Nucleus accumbens (tissue), 56 donors: ENCODE results near the gene DAB2.
"Not testable (repeated sequence)": the region's sequence is repeated elsewhere in the genome, so short reads cannot be mapped to it uniquely, and the experiment has no call there.

Source experiments
- DNase-seq, 56 donors: peaks; one replicate each; lab custom pipeline; 2025; lab: John Stamatoyannopoulos, UW

The DAB2 gene

DNA sequence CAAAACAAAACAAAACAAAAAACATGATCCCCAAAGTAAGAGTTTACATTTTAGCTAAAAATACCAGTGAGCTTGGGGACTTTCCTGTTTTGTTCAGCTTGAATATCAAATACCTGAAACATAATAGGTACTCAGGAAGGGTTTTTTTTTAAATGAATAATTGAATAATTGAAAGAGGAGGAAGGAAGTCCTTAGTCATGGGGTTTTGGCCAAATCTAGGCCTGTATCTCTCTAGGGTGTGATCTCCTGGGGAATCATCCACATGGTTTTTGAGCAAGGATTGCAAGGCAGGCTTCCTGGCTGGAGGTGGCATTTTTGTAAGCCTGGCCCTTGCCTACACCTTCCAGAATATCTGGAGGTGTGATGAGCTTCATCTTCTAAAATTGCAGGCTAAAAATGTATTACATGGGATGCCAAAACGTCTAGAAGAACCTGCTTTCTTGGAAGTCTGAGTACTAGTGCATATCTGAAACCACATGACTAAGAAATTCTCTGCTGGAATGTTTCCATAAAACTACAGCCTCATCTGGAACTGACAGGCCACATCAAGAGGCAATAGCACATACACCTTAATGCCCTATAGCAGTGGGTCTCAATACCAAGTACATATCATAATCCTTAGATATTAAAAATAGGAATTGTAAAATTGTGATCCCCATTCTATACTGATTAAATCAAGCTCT, 70.9 kb downstream of the DAB2 start:
- DNase-seq: no peak

DNA sequence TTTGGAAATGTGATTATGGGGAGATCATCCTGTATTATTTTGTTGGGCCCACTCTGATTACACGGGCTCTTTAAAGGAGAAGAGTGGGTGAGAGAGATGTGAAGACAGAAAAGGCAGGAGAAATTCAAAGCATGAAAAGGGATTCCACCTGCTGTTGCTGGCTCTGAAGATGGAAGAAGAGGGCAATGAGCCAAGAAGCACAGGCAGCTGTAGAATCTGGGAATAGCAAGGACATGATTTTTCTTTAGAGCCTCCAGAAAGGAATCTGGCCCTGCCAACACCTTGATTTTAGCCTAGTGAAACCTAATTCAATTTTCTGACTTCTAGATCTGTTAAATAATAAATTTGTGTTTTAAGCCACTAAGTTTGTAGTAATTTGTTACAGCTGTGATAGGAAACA, 71.8 kb downstream of the DAB2 start:
- no peak for DNase-seq

DNA sequence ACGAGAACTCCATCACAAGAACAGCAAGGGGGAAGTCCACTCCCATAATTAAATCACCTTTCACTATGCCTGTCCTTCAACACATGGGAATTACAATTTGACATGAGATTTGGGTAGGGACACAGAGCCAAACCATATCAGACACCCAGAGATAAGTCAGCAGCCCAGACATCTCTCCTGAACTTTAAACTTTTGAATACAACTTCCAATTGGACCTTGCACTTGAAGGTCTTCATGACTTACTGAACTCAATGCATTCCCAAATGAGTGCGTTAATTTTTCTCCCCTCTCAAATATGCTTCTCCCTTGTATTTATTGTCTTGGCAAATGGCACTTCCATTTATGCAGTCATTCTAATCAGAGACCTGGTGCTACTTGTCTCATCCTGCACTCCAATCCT, 72.6 kb downstream of the DAB2 start:
- DNase-seq: no peak

DNA sequence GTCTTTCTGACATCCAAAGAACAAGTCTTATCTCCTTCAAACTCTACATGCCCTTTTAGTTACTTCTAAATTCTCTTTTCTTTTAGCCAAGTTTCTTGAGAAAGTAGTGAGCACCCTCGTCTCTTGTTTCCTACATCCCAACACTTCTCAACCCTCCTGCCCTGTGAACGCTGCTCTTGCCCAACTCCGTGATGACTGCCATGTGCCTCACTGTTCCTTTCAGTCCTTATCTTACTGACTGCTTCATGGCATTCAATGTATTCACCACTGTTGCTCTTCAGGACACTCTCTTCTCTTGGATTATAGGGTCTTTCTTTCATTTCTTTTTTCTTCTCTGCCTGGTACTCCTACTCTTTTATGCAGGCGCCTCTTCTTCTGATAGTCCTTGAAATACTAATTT, 75.3 kb downstream of the DAB2 start:
- no peak for DNase-seq

DNA sequence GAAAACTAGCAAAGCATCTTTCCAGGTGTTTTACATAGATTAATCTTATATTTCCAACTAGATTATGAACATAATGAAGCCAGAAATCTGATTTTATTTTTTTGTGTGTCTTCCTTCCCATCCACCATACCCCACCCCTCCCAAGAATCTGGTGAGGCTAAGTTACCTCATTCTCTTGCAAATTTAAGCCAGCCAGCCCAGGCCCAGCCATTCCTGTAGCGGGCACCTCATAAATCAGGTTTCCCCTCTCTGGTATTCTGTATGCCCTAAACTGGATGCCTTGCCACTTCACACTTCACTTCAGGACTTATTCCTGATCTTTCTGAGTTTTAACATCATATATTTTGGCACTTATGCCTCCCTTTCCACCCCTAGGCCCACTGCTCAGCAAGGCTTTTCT, 82.3 kb downstream of the DAB2 start:
- no peak for DNase-seq

DNA sequence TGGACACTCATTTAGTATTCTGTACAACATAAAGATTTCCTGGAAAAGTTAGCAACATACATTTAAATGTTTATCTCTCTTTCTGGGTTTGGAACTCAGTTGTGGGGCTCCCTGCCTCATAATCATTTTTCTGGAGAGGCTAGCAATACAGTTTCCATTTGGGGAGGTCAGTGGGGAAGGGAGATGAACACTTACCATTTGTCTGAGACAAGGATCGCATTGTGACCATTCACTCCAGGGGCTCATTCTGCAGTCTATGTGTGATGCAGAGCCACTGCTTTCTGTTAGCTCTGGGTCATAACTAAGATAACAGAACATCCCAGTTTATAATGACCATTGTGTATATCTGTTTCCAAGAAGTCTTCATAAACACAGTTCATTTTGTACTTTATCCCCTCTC, 82.9 kb downstream of the DAB2 start:
- DNase-seq: no peak

DNA sequence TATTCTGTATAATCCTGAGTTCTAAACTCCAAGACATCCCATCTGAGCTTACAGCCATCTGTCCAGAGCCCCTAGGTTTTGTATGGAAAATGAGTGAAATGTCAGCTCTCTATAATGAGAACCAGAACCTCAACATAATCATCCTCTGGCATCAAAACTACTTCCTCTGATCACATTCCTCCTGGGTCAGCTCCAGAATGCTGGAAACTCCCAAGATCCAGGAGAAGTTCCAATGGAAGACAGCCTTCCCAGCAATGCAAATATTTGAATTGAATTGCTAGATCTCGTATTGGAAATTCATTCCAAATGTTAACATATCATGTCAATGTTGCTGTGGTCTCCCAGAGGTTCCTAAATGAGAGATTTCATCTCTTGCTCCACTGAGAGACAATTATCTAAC, 84.3 kb downstream of the DAB2 start:
- DNase-seq: no peak

DNA sequence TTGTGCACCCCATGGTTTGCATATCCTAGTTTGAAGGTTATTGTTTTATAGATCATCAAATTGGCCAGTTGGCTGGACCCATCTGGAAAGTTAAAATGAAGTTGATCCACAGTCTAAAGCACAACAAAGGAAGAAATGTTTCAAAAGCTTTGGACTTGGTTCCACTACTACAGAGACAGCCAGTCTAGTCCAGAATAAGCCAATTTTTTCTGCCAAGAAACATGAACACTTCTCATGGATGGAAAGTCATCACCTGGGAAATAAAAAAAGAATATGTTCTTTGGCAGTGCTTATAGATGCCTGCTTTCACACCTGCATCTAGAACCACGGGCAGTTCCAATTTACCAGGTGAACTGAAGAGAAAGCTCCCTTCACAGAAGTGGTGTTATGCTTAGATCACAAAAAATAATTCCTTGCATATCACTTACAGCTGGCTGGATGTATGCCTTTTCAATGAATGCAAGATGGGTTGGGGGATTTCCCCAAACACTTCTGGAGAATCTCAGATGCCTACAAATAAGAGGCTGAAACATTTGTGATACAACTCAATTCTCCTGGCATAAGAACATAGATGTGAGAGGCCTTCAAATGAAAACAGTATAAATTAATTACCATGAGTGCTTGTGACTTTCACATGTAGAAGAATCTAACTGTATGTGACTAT, 87.4 kb downstream of the DAB2 start:
- DNase-seq: no peak

DNA sequence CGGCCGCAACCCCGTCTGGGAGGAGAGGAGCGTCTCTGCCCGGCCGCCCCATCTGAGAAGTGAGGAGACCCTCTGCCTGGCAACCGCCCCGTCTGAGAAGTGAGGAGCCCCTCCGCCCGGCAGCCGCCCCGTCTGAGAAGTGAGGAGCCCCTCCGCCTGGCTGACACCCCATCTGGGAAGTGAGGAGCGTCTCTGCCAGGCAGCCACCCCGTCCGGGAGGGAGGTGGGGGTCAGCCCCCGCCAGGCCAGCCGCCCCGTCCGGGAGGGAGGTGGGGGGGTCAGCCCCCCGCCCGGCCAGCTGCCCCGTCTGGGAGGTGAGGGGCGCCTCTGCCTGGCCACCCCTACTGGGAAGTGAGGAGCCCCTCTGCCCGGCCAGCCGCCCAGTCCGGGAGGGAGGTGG, 90.5 kb downstream of the DAB2 start:
- DNase-seq: not testable (repeated sequence)

DNA sequence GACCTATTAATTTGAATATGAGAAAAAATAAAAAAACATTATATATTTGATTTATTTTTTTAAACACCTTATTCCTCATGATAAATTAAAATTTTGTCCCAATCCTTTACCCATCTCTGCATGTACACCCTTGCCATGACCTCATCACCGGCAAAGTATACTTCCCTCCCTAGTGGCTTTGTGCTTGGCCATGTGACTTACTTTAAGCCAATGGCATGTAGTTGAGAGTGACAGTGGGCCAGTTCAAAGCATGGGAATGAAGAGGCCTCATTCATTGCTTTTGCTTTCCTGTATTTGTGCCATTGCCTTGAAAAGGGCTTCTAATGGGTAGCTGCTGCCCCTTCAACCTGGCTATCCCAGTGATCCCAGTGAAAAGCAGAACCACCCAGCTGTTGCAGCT, 91.7 kb downstream of the DAB2 start:
- no peak for DNase-seq

DNA sequence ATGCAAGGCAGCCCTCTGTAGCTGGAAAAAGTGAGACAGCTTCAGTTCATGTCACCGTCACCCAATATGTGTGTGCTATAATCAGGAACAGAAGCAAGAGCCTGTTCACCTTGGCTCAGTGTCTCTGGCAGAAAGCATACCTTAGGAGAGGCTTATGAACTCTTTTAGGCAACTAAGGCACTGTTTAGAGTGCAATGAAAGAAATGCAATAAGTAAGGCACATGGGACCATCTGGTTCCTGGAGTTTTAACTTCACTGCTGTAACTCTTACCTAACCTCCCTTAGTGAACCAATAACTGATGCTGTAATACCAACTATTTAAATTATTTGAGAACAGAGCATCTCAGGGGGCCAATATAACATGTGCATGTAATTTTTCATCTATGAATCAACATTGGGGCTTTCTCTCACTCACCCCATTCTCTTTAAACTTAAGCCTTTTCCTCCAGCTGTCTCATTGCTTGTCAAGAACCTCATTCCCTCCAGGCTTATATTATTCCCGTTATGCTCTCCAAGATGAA, 92.9 kb downstream of the DAB2 start:
- no peak for DNase-seq

DNA sequence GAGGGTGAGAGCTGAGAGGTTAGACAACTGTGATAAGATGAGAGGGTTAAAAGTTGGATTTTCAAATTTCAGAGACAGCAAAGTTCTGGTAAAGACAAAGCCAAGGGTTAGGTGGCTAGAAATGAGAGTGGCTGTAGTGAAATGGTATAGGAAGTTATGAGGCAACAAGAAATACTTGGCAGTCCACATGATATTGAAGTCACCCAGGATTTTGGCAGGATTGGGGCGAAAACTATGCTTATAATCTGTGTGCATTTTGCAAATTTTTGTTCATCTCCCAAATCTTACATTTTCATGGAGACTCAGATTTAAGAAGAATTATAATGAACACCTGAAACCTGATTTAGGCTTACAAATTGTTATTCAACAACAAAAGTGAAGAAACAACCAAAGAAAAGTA, 96.0 kb downstream of the DAB2 start:
- no peak for DNase-seq

DNA sequence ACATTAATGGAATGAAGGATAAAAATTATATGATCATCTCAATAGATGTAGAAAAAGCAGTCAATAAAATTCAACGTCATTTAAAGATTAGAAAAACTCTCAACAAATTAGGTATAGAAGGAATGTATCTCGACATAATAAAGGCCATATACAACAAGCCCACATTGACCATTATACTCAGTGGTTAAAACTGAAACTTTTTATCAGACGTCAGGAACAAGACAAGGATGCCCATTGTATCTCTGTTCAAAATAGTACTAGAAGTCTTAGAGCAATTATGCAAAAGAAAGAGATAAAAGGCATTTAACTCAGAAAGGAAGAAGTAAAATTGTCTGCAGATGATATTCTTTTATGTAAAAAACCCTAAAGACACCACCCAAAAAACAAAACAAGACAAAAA, 101.2 kb downstream of the DAB2 start:
- no peak for DNase-seq
